Neural cell (in vitro differentiated cells): ENCODE results near the gene CKMT2. TPM values are rescaled to one million over a fixed set of nuclear protein-coding genes. Genes with fewer than 3 reads are reported as not detected.

Source experiments
- H2AFZ ChIP-seq: fragments of 200-600, 300-800 bp; sonication (generic), shearing (Covaris generic); 2 replicates; pipeline ENCODE4 v1.6.0; 2014; ENCODE audit warnings: low read depth, mild to moderate bottlenecking, antibody characterized with exemption, low read length, moderate library complexity
- H3F3A ChIP-seq: fragments of 200-600 bp; shearing (Covaris generic); 2 replicates; pipeline ENCODE4 v1.6.1; 2016; ENCODE audit warnings: mild to moderate bottlenecking, moderate library complexity, mixed read lengths, antibody characterized with exemption, low read length; ENCODE audit not compliant: insufficient read depth, poor library complexity, severe bottlenecking
- H3K27ac ChIP-seq: fragments of 200-600, 300-800 bp; sonication (generic), shearing (Covaris generic); 2 replicates; pipeline ENCODE4 v1.5.1; 2014; ENCODE audit warnings: mild to moderate bottlenecking, low read length, moderate library complexity
- H3K27me3 ChIP-seq: fragments of 300-800, 200-600 bp; sonication (generic), shearing (Covaris generic); 2 replicates; pipeline ENCODE4 v1.6.0; 2014; ENCODE audit warnings: mild to moderate bottlenecking, low read depth, low read length, moderate library complexity; ENCODE audit not compliant: insufficient read depth
- H3K36me3 ChIP-seq: fragments of 300-800, 200-600 bp; sonication (generic), shearing (Covaris generic); 2 replicates; pipeline ENCODE4 v1.5.1; 2014; ENCODE audit warnings: mild to moderate bottlenecking, antibody characterized with exemption, low read length, moderate library complexity; ENCODE audit not compliant: insufficient read depth
- H3K4me2 ChIP-seq: fragments of 300-800, 200-600 bp; sonication (generic), shearing (Covaris generic); 2 replicates; pipeline ENCODE4 v1.6.0; 2014; ENCODE audit warnings: mild to moderate bottlenecking, low read length
- H3K4me3 ChIP-seq: fragments of 300-800, 200-600 bp; sonication (generic), shearing (Covaris generic); 2 replicates; pipeline ENCODE4 v1.5.1; 2014; ENCODE audit warnings: mild to moderate bottlenecking, low read length, moderate library complexity
- H3K79me2 ChIP-seq: fragments of 200-600 bp; shearing (Covaris generic); replicated peaks from 2 replicates; pipeline ENCODE4 v1.6.0; 2014; ENCODE audit warnings: mild to moderate bottlenecking, low read length, moderate library complexity; ENCODE audit not compliant: insufficient read depth
- H3K9ac ChIP-seq: fragments of 300-800, 200-600 bp; sonication (generic), shearing (Covaris generic); 2 replicates; pipeline ENCODE4 v1.6.1; 2016; ENCODE audit warnings: mild to moderate bottlenecking, low read length, mixed read lengths
- H3K9me2 ChIP-seq: fragments of 200-600 bp; shearing (Covaris generic); 2 replicates; pipeline ENCODE4 v1.6.1; 2016; ENCODE audit warnings: mild to moderate bottlenecking, low read length, mixed read lengths; ENCODE audit not compliant: insufficient read depth
- H3K9me3 ChIP-seq: fragments of 200-600, 300-800 bp; sonication (generic), shearing (Covaris generic); 2 replicates; pipeline ENCODE4 v1.6.1; 2016; ENCODE audit warnings: mild to moderate bottlenecking, mixed run types, low read length, moderate library complexity, mixed read lengths
- H4K20me1 ChIP-seq: fragments of 200-600 bp; shearing (Covaris generic); 2 replicates; pipeline ENCODE4 v1.6.1; 2016; ENCODE audit warnings: mild to moderate bottlenecking, mixed run types; ENCODE audit not compliant: insufficient read depth
- EP300 ChIP-seq: fragments of 450-650 bp; conservative IDR thresholded peaks from 2 replicates; pipeline ENCODE4 v1.6.1; 2014; ENCODE audit warnings: antibody characterized with exemption, mild to moderate bottlenecking, moderate library complexity; ENCODE audit not compliant: poor library complexity, severe bottlenecking
- EZH2 ChIP-seq: fragments of 200-600, 300-800 bp; shearing (Covaris generic), sonication (generic); IDR thresholded peaks from 2 replicates; pipeline ENCODE4 v1.6.1; 2014; ENCODE audit warnings: antibody characterized with exemption, low read length, borderline replicate concordance, mild to moderate bottlenecking; ENCODE audit not compliant: insufficient read depth, poor library complexity, severe bottlenecking
- MXI1 ChIP-seq: fragments of 450-650 bp; conservative IDR thresholded peaks from 2 replicates; pipeline ENCODE4 v1.6.1; 2014; ENCODE audit warnings: antibody characterized with exemption, mild to moderate bottlenecking; ENCODE audit not compliant: poor library complexity, severe bottlenecking
- POLR2AphosphoS5 ChIP-seq: IDR thresholded peaks from 2 replicates; pipeline ENCODE4 v1.6.1; 2012
- RAD21 ChIP-seq: fragments of 450-650 bp; conservative IDR thresholded peaks from 2 replicates; pipeline ENCODE4 v1.6.1; 2014; ENCODE audit warnings: antibody characterized with exemption, mild to moderate bottlenecking, moderate library complexity
- SMC3 ChIP-seq: fragments of 450-650 bp; conservative IDR thresholded peaks from 2 replicates; pipeline ENCODE4 v1.6.1; 2014; ENCODE audit warnings: antibody characterized with exemption, mild to moderate bottlenecking, moderate library complexity; ENCODE audit not compliant: poor library complexity
- TAF1 ChIP-seq: IDR thresholded peaks from 2 replicates; pipeline ENCODE4 v1.6.1; 2012; ENCODE audit warnings: low read depth
- polyA plus RNA-seq: library from polyadenylated mRNA; depleted of rRNA; stranded (reverse); fragments of >200 nt; gene quantifications from 2 replicates; pipeline ENCODE4 v1.2.3, GENCODE V29; 2014
- TF ChIP-seq, protein P1 (sequence below): IDR thresholded peaks from 2 replicates; pipeline ENCODE4 v1.6.1; 2012; ENCODE audit warnings: borderline replicate concordance
- TF ChIP-seq, protein P2 (sequence below): fragments of 450-650 bp; IDR thresholded peaks from 2 replicates; pipeline ENCODE4 v1.5.1; 2014; ENCODE audit warnings: antibody characterized with exemption, mild to moderate bottlenecking, moderate library complexity; ENCODE audit not compliant: poor library complexity, severe bottlenecking

CKMT2 gene
- polyA plus RNA-seq, 1 donor from 2014 or later, result not detected

- H3K36me3 ChIP-seq, result no peaks in the 10 kb centered on the region
- no peaks in the 10 kb centered on the region for H3K79me2 ChIP-seq
- H3K4me3 ChIP-seq, result no peak overlapping the region
- H4K20me1 ChIP-seq, result no peaks in the 10 kb centered on the region
- no peaks in the 10 kb centered on the region for H3K27me3 ChIP-seq
- H3K9ac ChIP-seq, result no peak overlapping the region
- TF ChIP-seq EP300, result no peak
- TF ChIP-seq, protein P1, sequence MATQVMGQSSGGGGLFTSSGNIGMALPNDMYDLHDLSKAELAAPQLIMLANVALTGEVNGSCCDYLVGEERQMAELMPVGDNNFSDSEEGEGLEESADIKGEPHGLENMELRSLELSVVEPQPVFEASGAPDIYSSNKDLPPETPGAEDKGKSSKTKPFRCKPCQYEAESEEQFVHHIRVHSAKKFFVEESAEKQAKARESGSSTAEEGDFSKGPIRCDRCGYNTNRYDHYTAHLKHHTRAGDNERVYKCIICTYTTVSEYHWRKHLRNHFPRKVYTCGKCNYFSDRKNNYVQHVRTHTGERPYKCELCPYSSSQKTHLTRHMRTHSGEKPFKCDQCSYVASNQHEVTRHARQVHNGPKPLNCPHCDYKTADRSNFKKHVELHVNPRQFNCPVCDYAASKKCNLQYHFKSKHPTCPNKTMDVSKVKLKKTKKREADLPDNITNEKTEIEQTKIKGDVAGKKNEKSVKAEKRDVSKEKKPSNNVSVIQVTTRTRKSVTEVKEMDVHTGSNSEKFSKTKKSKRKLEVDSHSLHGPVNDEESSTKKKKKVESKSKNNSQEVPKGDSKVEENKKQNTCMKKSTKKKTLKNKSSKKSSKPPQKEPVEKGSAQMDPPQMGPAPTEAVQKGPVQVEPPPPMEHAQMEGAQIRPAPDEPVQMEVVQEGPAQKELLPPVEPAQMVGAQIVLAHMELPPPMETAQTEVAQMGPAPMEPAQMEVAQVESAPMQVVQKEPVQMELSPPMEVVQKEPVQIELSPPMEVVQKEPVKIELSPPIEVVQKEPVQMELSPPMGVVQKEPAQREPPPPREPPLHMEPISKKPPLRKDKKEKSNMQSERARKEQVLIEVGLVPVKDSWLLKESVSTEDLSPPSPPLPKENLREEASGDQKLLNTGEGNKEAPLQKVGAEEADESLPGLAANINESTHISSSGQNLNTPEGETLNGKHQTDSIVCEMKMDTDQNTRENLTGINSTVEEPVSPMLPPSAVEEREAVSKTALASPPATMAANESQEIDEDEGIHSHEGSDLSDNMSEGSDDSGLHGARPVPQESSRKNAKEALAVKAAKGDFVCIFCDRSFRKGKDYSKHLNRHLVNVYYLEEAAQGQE, result no peak
- no peak for TF ChIP-seq POLR2AphosphoS5
- TF ChIP-seq, protein P2, sequence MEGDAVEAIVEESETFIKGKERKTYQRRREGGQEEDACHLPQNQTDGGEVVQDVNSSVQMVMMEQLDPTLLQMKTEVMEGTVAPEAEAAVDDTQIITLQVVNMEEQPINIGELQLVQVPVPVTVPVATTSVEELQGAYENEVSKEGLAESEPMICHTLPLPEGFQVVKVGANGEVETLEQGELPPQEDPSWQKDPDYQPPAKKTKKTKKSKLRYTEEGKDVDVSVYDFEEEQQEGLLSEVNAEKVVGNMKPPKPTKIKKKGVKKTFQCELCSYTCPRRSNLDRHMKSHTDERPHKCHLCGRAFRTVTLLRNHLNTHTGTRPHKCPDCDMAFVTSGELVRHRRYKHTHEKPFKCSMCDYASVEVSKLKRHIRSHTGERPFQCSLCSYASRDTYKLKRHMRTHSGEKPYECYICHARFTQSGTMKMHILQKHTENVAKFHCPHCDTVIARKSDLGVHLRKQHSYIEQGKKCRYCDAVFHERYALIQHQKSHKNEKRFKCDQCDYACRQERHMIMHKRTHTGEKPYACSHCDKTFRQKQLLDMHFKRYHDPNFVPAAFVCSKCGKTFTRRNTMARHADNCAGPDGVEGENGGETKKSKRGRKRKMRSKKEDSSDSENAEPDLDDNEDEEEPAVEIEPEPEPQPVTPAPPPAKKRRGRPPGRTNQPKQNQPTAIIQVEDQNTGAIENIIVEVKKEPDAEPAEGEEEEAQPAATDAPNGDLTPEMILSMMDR, result no peak
- no peak for TF ChIP-seq MXI1
- TF ChIP-seq TAF1, result no peak
- no peak for TF ChIP-seq RAD21
- no peak for TF ChIP-seq SMC3
- no peak for TF ChIP-seq EZH2
- no peaks in the 10 kb centered on the region for H3K9me2 ChIP-seq
- no peaks in the 10 kb centered on the region for H3F3A ChIP-seq
- no peaks in the 10 kb centered on the region for H3K9me3 ChIP-seq
- no peak overlapping the region for H3K27ac ChIP-seq
- no peak overlapping the region for H2AFZ ChIP-seq
- no peak overlapping the region for H3K4me2 ChIP-seq
These were observed 6.5 kb downstream of the CKMT2 start for GRCh38 chr5:81239613-81240012.

- no peaks in the 10 kb centered on the region for H3K9me3 ChIP-seq
- H2AFZ ChIP-seq, result no peak overlapping the region
- no peaks in the 10 kb centered on the region for H3K9me2 ChIP-seq
- no peaks in the 10 kb centered on the region for H3K27me3 ChIP-seq
- H4K20me1 ChIP-seq, result no peaks in the 10 kb centered on the region
- H3K4me2 ChIP-seq, result no peak overlapping the region
- no peak overlapping the region for H3K4me3 ChIP-seq
- TF ChIP-seq, protein P2, result no peak
- TF ChIP-seq EZH2 (no peak), SMC3 (no peak), MXI1 (no peak), RAD21 (no peak), EP300 (no peak), TAF1 (no peak), POLR2AphosphoS5 (no peak)
- TF ChIP-seq, protein P1, result no peak
- no peak overlapping the region for H3K27ac ChIP-seq
- H3K79me2 ChIP-seq, result no peaks in the 10 kb centered on the region
- H3K9ac ChIP-seq, result no peak overlapping the region
- H3K36me3 ChIP-seq, result no peaks in the 10 kb centered on the region
- H3F3A ChIP-seq, result no peaks in the 10 kb centered on the region
These were observed 7.9 kb downstream of the CKMT2 start for GRCh38 chr5:81241001-81241400.
